SK-N-SH (cell line): ENCODE measurements around the gene MPHOSPH8. TPM values are rescaled to one million over a fixed set of nuclear protein-coding genes. Genes with fewer than 3 reads are reported as not detected.

Source experiments
- CTCF ChIA-PET: fragments of 300-600, 350-600 bp; formaldehyde crosslinking; extraction: SDS; loops from one replicate; lab custom pipeline; 2021; lab: Yijun Ruan, JAX
- POLR2A ChIA-PET: fragments of 350-600 bp; sonication (Branson Sonifier 250); formaldehyde crosslinking; extraction: SDS; loops from one replicate; lab custom pipeline; 2020; ENCODE audit warnings: antibody characterized with exemption, inconsistent platforms; lab: Yijun Ruan, JAX
- DNase-seq: peaks from one replicate; pipeline ENCODE4 v3.0.0; 2012
- H2AFZ ChIP-seq: fragments of 200-600 bp; sonication (generic); 2 replicates; pipeline ENCODE4 v1.8.1; 2016; ENCODE audit warnings: antibody characterized with exemption, mild to moderate bottlenecking, low read depth
- H3F3A ChIP-seq: fragments of 200-600 bp; sonication (generic); replicated peaks from 2 replicates; pipeline ENCODE3; 2016; ENCODE audit warnings: antibody characterized with exemption, mild to moderate bottlenecking; ENCODE audit not compliant: insufficient read depth
- H3K27ac ChIP-seq, 2 experiments: fragments of 200-500 bp in 1 of 2; fragments of 200-600 bp in 1 of 2; sonication (Bioruptor generic) in 1 of 2; sonication (generic), shearing (Covaris generic) in 1 of 2; 2 replicates each; pipeline versions ENCODE4 v1.5.1 to v1.6.1; 2014 to 2016; ENCODE audit warnings: low read depth in 2 of 2, inconsistent platforms in 1 of 2, low read length in 1 of 2, mild to moderate bottlenecking in 1 of 2, mixed read lengths in 1 of 2
- H3K27me3 ChIP-seq: fragments of 200-600 bp; sonication (generic), shearing (Covaris generic); 2 replicates; pipeline ENCODE4 v1.6.1; 2016; ENCODE audit warnings: mixed run types; ENCODE audit not compliant: insufficient read depth
- H3K36me3 ChIP-seq, 2 experiments: fragments of 200-500 bp in 1 of 2; fragments of 200-600 bp in 1 of 2; sonication (Bioruptor generic) in 1 of 2; sonication (generic) in 1 of 2; replicated peaks in 1 of 2; 2 replicates each; pipeline versions ENCODE3 to v1.5.1; 2014 to 2016; ENCODE audit warnings: low read length in 1 of 2, mild to moderate bottlenecking in 1 of 2; ENCODE audit not compliant: insufficient read depth in 2 of 2, control insufficient read depth in 1 of 2
- H3K4me1 ChIP-seq, 2 experiments: fragments of 200-500 bp in 1 of 2; fragments of 200-600 bp in 1 of 2; sonication (Bioruptor generic) in 1 of 2; sonication (generic), shearing (Covaris generic) in 1 of 2; 2 replicates each; pipeline versions ENCODE4 v1.5.1 to v1.6.1; 2014 to 2016; ENCODE audit warnings: low read depth in 1 of 2, low read length in 1 of 2, mixed run types in 1 of 2; ENCODE audit not compliant: insufficient read depth in 2 of 2, control insufficient read depth in 1 of 2
- H3K4me2 ChIP-seq: fragments of 200-600 bp; sonication (generic), shearing (Covaris generic); 2 replicates; pipeline ENCODE4 v1.6.1; 2017; ENCODE audit warnings: mixed run types
- H3K4me3 ChIP-seq, 2 experiments: fragments of 200-500 bp in 1 of 2; fragments of 200-600 bp in 1 of 2; sonication (Bioruptor generic) in 1 of 2; sonication (generic), shearing (Covaris generic) in 1 of 2; 2 replicates each; pipeline versions ENCODE4 v1.5.1 to v1.8.1; 2014 to 2016; ENCODE audit warnings: low read depth in 2 of 2, inconsistent platforms in 1 of 2, low read length in 1 of 2, mild to moderate bottlenecking in 1 of 2, mixed read lengths in 1 of 2, moderate library complexity in 1 of 2
- H3K79me2 ChIP-seq: fragments of 200-600 bp; sonication (generic); 2 replicates; pipeline ENCODE4 v1.8.1; 2017; ENCODE audit warnings: mild to moderate bottlenecking; ENCODE audit not compliant: insufficient read depth
- H3K9ac ChIP-seq: fragments of 200-600 bp; sonication (generic); 2 replicates; pipeline ENCODE4 v1.6.1; 2017; ENCODE audit warnings: mixed run types
- H3K9me2 ChIP-seq: fragments of 200-600 bp; sonication (generic); 2 replicates; pipeline ENCODE4 v1.6.1; 2017; ENCODE audit warnings: mixed run types
- H3K9me3 ChIP-seq: fragments of 200-600 bp; sonication (generic); 2 replicates; pipeline ENCODE4 v1.6.1; 2017; ENCODE audit warnings: mixed run types, mild to moderate bottlenecking, moderate library complexity
- H4K20me1 ChIP-seq: fragments of 200-600 bp; sonication (generic); 2 replicates; pipeline ENCODE4 v1.6.1; 2017; ENCODE audit warnings: mild to moderate bottlenecking, mixed run types; ENCODE audit not compliant: insufficient read depth
- CHD2 ChIP-seq: fragments of 150-350 bp; IDR thresholded peaks from 2 replicates; pipeline ENCODE4 v1.6.1; 2018; ENCODE audit warnings: low read length; ENCODE audit not compliant: partially characterized antibody
- CTCF ChIP-seq: fragments of 200-600 bp; sonication (generic); IDR thresholded peaks from 2 replicates; pipeline ENCODE4 v1.6.1; 2017; ENCODE audit warnings: antibody characterized with exemption, mild to moderate bottlenecking, moderate library complexity
- EP300 ChIP-seq, 2 experiments: IDR thresholded peaks; 2 replicates each; pipeline versions ENCODE4 v1.4.0 to v1.6.1; 2012; ENCODE audit warnings: borderline replicate concordance in 1 of 2, low read depth in 1 of 2, low read length in 1 of 2
- EZH2phosphoT487 ChIP-seq: fragments of 200-600 bp; sonication (generic); IDR thresholded peaks from 2 replicates; pipeline ENCODE4 v1.6.1; 2017; ENCODE audit warnings: low read depth, mixed run types, mild to moderate bottlenecking, antibody characterized with exemption, moderate library complexity, borderline replicate concordance
- FOSL2 ChIP-seq: IDR thresholded peaks from 2 replicates; pipeline ENCODE4 v1.4.0; 2012; ENCODE audit warnings: low read depth, mild to moderate bottlenecking, moderate library complexity, borderline replicate concordance
- FOXJ3 ChIP-seq: sonication (generic); formaldehyde crosslinking; IDR thresholded peaks from 2 replicates; pipeline ENCODE4 v1.5.1; 2020; ENCODE audit warnings: mild to moderate bottlenecking, missing genetic modification reagents
- FOXM1 ChIP-seq: IDR thresholded peaks from 2 replicates; pipeline ENCODE4 v1.4.0; 2012; ENCODE audit warnings: low read depth, mild to moderate bottlenecking
- GATA2 ChIP-seq: sonication (generic); formaldehyde crosslinking; IDR thresholded peaks from 2 replicates; pipeline ENCODE4 v1.5.0; 2020; ENCODE audit warnings: mild to moderate bottlenecking, missing genetic modification reagents
- MXI1 ChIP-seq: IDR thresholded peaks from 2 replicates; pipeline ENCODE4 v1.6.1; 2012; ENCODE audit warnings: mild to moderate bottlenecking, low read depth, low read length, improper control_type of control experiment
- NRF1 ChIP-seq: IDR thresholded peaks from 2 replicates; pipeline ENCODE4 v1.6.1; 2012; ENCODE audit warnings: low read depth, mild to moderate bottlenecking, low read length
- PBX3 ChIP-seq: IDR thresholded peaks from 2 replicates; pipeline ENCODE4; 2012
- RAD21 ChIP-seq: IDR thresholded peaks from 2 replicates; pipeline ENCODE4 v1.6.1; 2012; ENCODE audit warnings: mild to moderate bottlenecking, low read length
- RXRA ChIP-seq: IDR thresholded peaks from 2 replicates; pipeline ENCODE4 v1.4.0; 2012; ENCODE audit warnings: low read depth, mild to moderate bottlenecking, borderline replicate concordance
- SMC3 ChIP-seq: IDR thresholded peaks from 2 replicates; pipeline ENCODE4 v1.6.1; 2012; ENCODE audit warnings: low read depth, low read length, improper control_type of control experiment
- TEAD4 ChIP-seq: IDR thresholded peaks from 2 replicates; pipeline ENCODE4 v1.4.0; 2012; ENCODE audit warnings: mild to moderate bottlenecking, borderline replicate concordance; ENCODE audit not compliant: insufficient read depth
- USF1 ChIP-seq: IDR thresholded peaks from 2 replicates; pipeline ENCODE4 v1.4.0; 2012; ENCODE audit warnings: low read depth, borderline replicate concordance
- WGBS: methylation state at CpG from one replicate; pipeline ENCODE4 v1.1.6; 2017; ENCODE audit warnings: low lambda C conversion rate; 5-methylcytosine and 5-hydroxymethylcytosine counted together
- polyA plus RNA-seq, 3 experiments: library from polyadenylated mRNA; depleted of rRNA; stranded (reverse); fragments of >200 nt; gene quantifications; 2 replicates each; pipeline ENCODE4 v1.2.3, GENCODE V29; 2012
- TF ChIP-seq, protein P1 (sequence below): fragments of 150-350 bp; IDR thresholded peaks from 2 replicates; pipeline ENCODE4 v1.6.1; 2016; ENCODE audit warnings: mild to moderate bottlenecking, low read depth, low read length

MPHOSPH8 gene
- polyA plus RNA-seq, 1 of the 3 experiments (the other 2 are of a cell fraction), result 11.1 TPM

DNA sequence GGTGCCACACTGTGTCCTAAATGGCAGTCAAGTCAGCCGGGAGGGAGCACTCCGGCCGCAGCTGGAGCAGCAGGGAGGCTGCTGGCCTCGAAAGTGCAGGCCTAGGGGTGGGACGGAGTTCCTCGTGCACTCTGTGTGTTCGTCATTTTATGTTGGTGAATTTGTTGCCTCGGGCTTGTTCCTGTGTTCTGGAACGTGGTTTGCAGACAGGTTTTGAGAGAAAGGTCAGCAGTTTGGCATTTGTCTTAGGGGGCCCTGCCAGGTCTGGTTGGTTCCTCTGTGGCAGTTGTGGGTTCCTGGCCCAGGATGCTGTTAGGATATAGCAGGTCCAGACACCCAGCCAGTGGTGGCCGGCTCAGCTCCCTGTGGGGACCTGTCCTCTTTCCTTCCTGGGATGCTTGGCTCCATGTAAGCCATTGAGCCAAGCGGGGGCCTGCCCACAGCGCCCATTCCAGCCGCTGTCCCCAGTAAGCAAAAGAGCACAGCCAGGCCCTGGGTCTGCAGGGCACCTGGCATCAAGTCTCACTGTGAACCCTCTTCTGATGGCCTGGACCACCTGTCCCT, 30.0 kb downstream of the MPHOSPH8 start:
- no peak for DNase-seq
- WGBS, result 81% methylated on average over 9 of the region's 13 CpGs
- H3K9ac ChIP-seq, result no peak overlapping the region
- POLR2A ChIA-PET, result no interaction called here
- TF ChIP-seq FOXM1 (no peak), PBX3 (no peak), NRF1 (no peak), MXI1 (no peak), SMC3 (no peak), RXRA (no peak), USF1 (no peak), EP300 (IDR thresholded peaks at IDR 0.05; ENCODE audit: borderline replicate concordance in 1 of 2, low read depth in 1 of 2, low read length in 1 of 2) (no peak), GATA2 (CRISPR knock-in tag) (no peak), CTCF (no peak), EZH2phosphoT487 (no peak), TEAD4 (no peak), RAD21 (no peak), FOSL2 (no peak), CHD2 (no peak), FOXJ3 (no peak)
- TF ChIP-seq, protein P1, sequence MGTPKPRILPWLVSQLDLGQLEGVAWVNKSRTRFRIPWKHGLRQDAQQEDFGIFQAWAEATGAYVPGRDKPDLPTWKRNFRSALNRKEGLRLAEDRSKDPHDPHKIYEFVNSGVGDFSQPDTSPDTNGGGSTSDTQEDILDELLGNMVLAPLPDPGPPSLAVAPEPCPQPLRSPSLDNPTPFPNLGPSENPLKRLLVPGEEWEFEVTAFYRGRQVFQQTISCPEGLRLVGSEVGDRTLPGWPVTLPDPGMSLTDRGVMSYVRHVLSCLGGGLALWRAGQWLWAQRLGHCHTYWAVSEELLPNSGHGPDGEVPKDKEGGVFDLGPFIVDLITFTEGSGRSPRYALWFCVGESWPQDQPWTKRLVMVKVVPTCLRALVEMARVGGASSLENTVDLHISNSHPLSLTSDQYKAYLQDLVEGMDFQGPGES, result no peak
- TF ChIP-seq, all 33 proteins: peak for 0
- H3K27me3 ChIP-seq, result no peaks in the 10 kb centered on the region
- no peaks in the 10 kb centered on the region for H3K9me3 ChIP-seq
- no peaks in the 10 kb centered on the region for H3K79me2 ChIP-seq
- H4K20me1 ChIP-seq, result no peaks in the 10 kb centered on the region
- no peaks in the 10 kb centered on the region for H3K9me2 ChIP-seq
- H3K4me3 ChIP-seq, result no peak overlapping the region
- CTCF ChIA-PET, result no interaction called here
- peaks cover 6% of the 10 kb centered on the region for H3F3A ChIP-seq
- no peak overlapping the region for H2AFZ ChIP-seq
- H3K4me1 ChIP-seq, result peaks cover 0 to 8% of the 10 kb centered on the region in 2 experiments; a peak in 1 of 4 replicates
- peaks cover 41 to 52% of the 10 kb centered on the region in 2 experiments for H3K36me3 ChIP-seq
- H3K27ac ChIP-seq, result no peak overlapping the region; a peak in 1 of 4 replicates
- H3K4me2 ChIP-seq, result no peak overlapping the region
